HL-60 (cell line): ENCODE measurements around the gene ZFP64.

ENCODE experiments used
- GABPA ChIP-seq: IDR thresholded peaks from 2 replicates; pipeline ENCODE4 v1.6.1; 2012; ENCODE audit warnings: low read depth
- REST ChIP-seq: IDR thresholded peaks from 2 replicates; pipeline ENCODE4 v1.6.1; 2012; ENCODE audit warnings: low read depth; ENCODE audit not compliant: insufficient replicate concordance
- SPI1 ChIP-seq: IDR thresholded peaks from 2 replicates; pipeline ENCODE4 v1.6.1; 2012; ENCODE audit warnings: low read depth, mild to moderate bottlenecking, borderline replicate concordance
- TF ChIP-seq, protein P1 (sequence below): IDR thresholded peaks from one replicate; pipeline ENCODE4 v1.5.1; 2011; ENCODE audit warnings: low read length, control low read depth, inconsistent platforms; ENCODE audit not compliant: insufficient read depth

DNA sequence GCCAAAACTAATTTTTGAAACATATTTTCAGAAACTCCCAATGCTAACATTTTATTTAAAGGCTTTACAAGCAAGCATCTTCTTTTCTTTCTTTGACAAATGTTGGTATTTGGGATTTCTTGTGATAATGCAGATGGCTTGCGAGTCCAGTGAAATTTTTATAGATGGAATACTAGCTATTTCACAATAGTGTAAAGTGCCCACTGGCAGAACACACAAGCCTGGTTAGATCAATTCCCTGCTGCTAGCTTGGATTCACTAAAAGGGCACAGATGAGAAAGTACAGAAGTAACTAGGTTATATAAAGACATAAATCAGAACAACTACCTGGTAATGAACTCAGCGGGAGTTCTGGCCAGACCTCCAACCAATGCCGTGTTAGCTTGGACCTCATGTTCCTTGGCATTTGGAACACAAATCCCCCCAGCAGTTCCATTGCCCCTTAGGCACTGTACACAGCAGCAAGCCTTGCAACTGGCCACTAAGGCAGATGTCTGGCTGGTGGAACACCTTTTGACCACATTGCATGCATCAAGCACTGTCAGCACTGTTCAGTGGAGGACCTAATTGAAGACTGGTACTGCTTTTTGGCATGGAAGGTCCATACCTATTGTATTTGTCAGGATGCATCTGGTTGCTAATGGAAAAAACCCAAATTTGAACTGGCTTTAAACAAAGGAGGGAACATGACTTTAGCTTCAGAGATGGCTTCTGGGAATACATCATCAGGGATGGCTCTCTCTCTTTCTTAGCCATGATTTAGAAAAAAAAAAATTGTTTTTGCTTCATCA lies 15.6 kb upstream of the ZFP64 start:
- TF ChIP-seq, protein P1, sequence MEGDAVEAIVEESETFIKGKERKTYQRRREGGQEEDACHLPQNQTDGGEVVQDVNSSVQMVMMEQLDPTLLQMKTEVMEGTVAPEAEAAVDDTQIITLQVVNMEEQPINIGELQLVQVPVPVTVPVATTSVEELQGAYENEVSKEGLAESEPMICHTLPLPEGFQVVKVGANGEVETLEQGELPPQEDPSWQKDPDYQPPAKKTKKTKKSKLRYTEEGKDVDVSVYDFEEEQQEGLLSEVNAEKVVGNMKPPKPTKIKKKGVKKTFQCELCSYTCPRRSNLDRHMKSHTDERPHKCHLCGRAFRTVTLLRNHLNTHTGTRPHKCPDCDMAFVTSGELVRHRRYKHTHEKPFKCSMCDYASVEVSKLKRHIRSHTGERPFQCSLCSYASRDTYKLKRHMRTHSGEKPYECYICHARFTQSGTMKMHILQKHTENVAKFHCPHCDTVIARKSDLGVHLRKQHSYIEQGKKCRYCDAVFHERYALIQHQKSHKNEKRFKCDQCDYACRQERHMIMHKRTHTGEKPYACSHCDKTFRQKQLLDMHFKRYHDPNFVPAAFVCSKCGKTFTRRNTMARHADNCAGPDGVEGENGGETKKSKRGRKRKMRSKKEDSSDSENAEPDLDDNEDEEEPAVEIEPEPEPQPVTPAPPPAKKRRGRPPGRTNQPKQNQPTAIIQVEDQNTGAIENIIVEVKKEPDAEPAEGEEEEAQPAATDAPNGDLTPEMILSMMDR: no peak
- TF ChIP-seq SPI1 (no peak), REST (no peak), GABPA (no peak)
